ENCODE data around the gene TOX2.

Gene TOX2

GRCh38 chr20:43979576-43980105 is 65.0 kb downstream of the TOX2 start:
- DNase-seq (ENCODE audit: insufficient read length, low spot score) (no peak), FAIRE-seq (no peak)
- TF ChIP-seq POLR2A (IDR thresholded peaks at IDR 0.05; ENCODE audit: low read depth, low read length) (no peak), POU2F2 (IDR thresholded peaks at IDR 0.05; ENCODE audit: low read depth, low read length) (no peak), PAX5 (IDR thresholded peaks at IDR 0.05; ENCODE audit: insufficient read depth, low read length, severe bottlenecking) (no peak), SPI1 (IDR thresholded peaks at IDR 0.05; ENCODE audit: low read depth, low read length) (no peak), TAF1 (IDR thresholded peaks at IDR 0.05; ENCODE audit: low read depth, low read length) (no peak)

- FAIRE-seq (no peak), DNase-seq (ENCODE audit: insufficient read length, low spot score) (no peak)
- TF ChIP-seq TAF1 (IDR thresholded peaks at IDR 0.05; ENCODE audit: low read depth, low read length), result no peak
- no peak for TF ChIP-seq POU2F2 (IDR thresholded peaks at IDR 0.05; ENCODE audit: low read depth, low read length)
- TF ChIP-seq PAX5 (IDR thresholded peaks at IDR 0.05; ENCODE audit: insufficient read depth, low read length, severe bottlenecking), result no peak
- no peak for TF ChIP-seq POLR2A (IDR thresholded peaks at IDR 0.05; ENCODE audit: low read depth, low read length)
These were observed 66.9 kb downstream of the TOX2 start for GRCh38 chr20:43981540-43981939.

GRCh38 chr20:43982016-43982415 is 67.4 kb downstream of the TOX2 start:
- DNase-seq (ENCODE audit: insufficient read length, low spot score), result no peak
- FAIRE-seq, result no peak
- TF ChIP-seq TAF1 (IDR thresholded peaks at IDR 0.05; ENCODE audit: low read depth, low read length) (no peak), SPI1 (IDR thresholded peaks at IDR 0.05; ENCODE audit: low read depth, low read length) (no peak), POLR2A (IDR thresholded peaks at IDR 0.05; ENCODE audit: low read depth, low read length) (no peak), PAX5 (IDR thresholded peaks at IDR 0.05; ENCODE audit: insufficient read depth, low read length, severe bottlenecking) (no peak), POLR2AphosphoS5 (IDR thresholded peaks at IDR 0.05; ENCODE audit: low read depth, low read length) (no peak), POU2F2 (IDR thresholded peaks at IDR 0.05; ENCODE audit: low read depth, low read length) (no peak)

DNA sequence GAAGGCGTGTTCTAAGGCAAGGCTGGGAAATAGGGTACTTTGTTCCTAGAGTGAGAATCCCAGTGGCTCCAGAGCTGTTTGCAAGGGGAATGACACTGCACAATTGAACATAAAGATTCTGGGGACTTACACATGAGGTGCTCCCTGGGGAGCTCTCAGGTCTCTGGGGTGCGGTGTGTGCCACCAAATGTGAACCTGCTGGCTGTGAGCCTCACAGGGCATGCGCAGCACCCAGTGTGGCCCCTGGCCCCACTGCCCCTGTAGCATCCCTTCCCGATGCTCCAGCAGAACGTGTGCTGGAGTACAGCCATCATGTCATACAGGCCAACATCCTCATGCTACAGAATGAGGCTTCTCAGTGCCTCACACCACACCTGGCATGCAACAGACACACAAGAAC is 68.2 kb downstream of the TOX2 start:
- TF ChIP-seq PAX5 (IDR thresholded peaks at IDR 0.05; ENCODE audit: insufficient read depth, low read length, severe bottlenecking), result no peak
- TF ChIP-seq POLR2A (IDR thresholded peaks at IDR 0.05; ENCODE audit: low read depth, low read length), result no peak
- no peak for TF ChIP-seq SPI1 (IDR thresholded peaks at IDR 0.05; ENCODE audit: low read depth, low read length)
- no peak for TF ChIP-seq POU2F2 (IDR thresholded peaks at IDR 0.05; ENCODE audit: low read depth, low read length)
- TF ChIP-seq TAF1 (IDR thresholded peaks at IDR 0.05; ENCODE audit: low read depth, low read length), result no peak
- no peak for TF ChIP-seq POLR2AphosphoS5 (IDR thresholded peaks at IDR 0.05; ENCODE audit: low read depth, low read length)
- no peak for DNase-seq (ENCODE audit: insufficient read length, low spot score)
- no peak for FAIRE-seq

- FAIRE-seq (no peak), DNase-seq (ENCODE audit: insufficient read length, low spot score) (no peak)
- TF ChIP-seq POLR2A (IDR thresholded peaks at IDR 0.05; ENCODE audit: low read depth, low read length) (no peak), PAX5 (IDR thresholded peaks at IDR 0.05; ENCODE audit: insufficient read depth, low read length, severe bottlenecking) (no peak), SPI1 (IDR thresholded peaks at IDR 0.05; ENCODE audit: low read depth, low read length) (no peak)
These were observed 68.7 kb downstream of the TOX2 start for GRCh38 chr20:43983359-43983758.

DNA sequence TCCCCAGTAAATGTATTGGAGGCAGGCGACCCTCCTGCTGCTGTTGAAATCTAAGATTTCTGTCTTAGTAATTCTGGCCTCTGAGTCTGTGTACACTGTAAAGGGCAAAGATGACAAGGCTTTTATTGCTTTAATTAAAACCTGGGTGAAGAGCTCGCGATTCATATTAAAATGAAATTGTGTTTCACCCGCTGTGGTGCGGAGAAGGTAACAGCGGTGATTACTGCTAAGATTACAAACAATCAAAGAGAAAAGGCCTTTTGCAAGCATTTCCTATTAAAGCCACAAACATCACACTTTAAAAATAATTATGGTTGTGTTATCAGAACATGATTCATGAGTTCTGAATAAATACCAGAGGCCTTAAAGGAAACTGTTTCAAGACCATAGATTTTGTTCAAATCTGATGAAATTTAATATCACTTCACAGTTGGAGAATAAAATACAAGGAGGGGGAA is 69.3 kb downstream of the TOX2 start:
- FAIRE-seq (no peak), DNase-seq (ENCODE audit: insufficient read length, low spot score) (no peak)
- TF ChIP-seq TAF1 (IDR thresholded peaks at IDR 0.05; ENCODE audit: low read depth, low read length), result no peak
- TF ChIP-seq POLR2AphosphoS5 (IDR thresholded peaks at IDR 0.05; ENCODE audit: low read depth, low read length), result no peak
- no peak for TF ChIP-seq POLR2A (IDR thresholded peaks at IDR 0.05; ENCODE audit: low read depth, low read length)
- TF ChIP-seq PAX5 (IDR thresholded peaks at IDR 0.05; ENCODE audit: insufficient read depth, low read length, severe bottlenecking), result no peak
- TF ChIP-seq SPI1 (IDR thresholded peaks at IDR 0.05; ENCODE audit: low read depth, low read length), result no peak
- TF ChIP-seq POU2F2 (IDR thresholded peaks at IDR 0.05; ENCODE audit: low read depth, low read length), result no peak

- FAIRE-seq, result no peak
- TF ChIP-seq POLR2AphosphoS5 (IDR thresholded peaks at IDR 0.05; ENCODE audit: low read depth, low read length) (no peak), SPI1 (IDR thresholded peaks at IDR 0.05; ENCODE audit: low read depth, low read length) (no peak), POU2F2 (IDR thresholded peaks at IDR 0.05; ENCODE audit: low read depth, low read length) (no peak), TAF1 (IDR thresholded peaks at IDR 0.05; ENCODE audit: low read depth, low read length) (no peak), PAX5 (IDR thresholded peaks at IDR 0.05; ENCODE audit: insufficient read depth, low read length, severe bottlenecking) (no peak), POLR2A (IDR thresholded peaks at IDR 0.05; ENCODE audit: low read depth, low read length) (no peak)
- DNase-seq (ENCODE audit: insufficient read length, low spot score), result no peak
These were observed 69.9 kb downstream of the TOX2 start for GRCh38 chr20:43984587-43984986.

DNA sequence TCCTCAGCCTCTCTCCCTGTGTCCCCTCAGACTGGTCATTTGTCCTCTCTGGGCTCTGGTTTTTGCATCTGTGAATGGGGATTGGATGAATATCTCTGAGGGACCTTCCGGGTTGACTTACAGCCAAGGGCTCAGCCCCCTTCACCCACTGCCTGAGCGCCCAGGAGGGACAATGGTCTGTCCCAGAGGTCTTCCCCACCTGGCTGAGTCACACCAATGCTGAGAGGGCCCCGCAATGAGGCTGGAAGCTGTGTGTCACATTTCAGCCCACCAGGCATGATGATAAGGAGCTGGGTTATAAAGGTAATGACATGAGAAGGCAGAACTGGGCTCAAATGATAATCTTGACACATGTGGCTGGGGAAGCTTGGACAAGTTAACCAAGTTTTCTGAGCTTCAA is 70.5 kb downstream of the TOX2 start:
- DNase-seq (ENCODE audit: insufficient read length, low spot score) (no peak), FAIRE-seq (no peak)
- no peak for TF ChIP-seq PAX5 (IDR thresholded peaks at IDR 0.05; ENCODE audit: insufficient read depth, low read length, severe bottlenecking)
- TF ChIP-seq SPI1 (IDR thresholded peaks at IDR 0.05; ENCODE audit: low read depth, low read length), result no peak
- no peak for TF ChIP-seq POLR2A (IDR thresholded peaks at IDR 0.05; ENCODE audit: low read depth, low read length)
- TF ChIP-seq POU2F2 (IDR thresholded peaks at IDR 0.05; ENCODE audit: low read depth, low read length), result no peak
- no peak for TF ChIP-seq TAF1 (IDR thresholded peaks at IDR 0.05; ENCODE audit: low read depth, low read length)
- no peak for TF ChIP-seq POLR2AphosphoS5 (IDR thresholded peaks at IDR 0.05; ENCODE audit: low read depth, low read length)

DNA sequence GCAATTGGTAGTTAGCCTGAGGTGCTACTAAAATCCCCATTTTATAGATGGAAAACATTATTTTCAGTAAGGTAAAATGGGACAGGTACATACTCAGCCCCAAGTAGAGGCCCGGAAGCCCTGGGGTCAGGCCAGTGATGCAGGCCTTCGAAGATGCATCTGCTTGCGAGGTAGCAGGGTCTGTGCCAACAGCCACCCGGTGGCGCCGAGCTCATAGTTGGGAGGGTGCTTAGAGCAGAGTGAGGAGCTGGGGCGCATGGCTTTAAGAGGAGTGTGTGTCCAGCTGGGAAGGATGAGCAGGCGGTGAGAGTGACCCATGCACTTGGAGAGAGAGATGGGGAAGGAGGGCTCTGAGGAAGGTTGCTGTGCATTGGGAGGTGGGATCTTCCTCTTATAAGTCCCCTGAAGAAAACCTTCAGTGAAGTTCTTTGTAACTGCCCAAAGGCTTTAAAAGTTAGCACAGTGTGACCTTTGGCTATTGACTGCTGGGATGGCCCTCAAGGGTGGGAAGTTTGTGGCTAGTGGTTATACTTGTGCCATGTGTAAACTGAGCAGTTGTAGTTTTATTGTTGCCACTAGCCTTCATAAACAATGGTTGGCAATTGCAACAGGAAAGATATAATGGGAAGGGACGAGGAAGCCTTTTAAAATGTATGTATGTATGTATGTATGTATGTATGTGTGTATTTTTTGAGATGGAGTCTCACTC is 71.1 kb downstream of the TOX2 start:
- DNase-seq (ENCODE audit: insufficient read length, low spot score), result no peak
- FAIRE-seq, result no peak

More for the DNA sequence above, 71.1 kb downstream of the TOX2 start:
- TF ChIP-seq PAX5 (IDR thresholded peaks at IDR 0.05; ENCODE audit: insufficient read depth, low read length, severe bottlenecking), result no peak
- no peak for TF ChIP-seq SPI1 (IDR thresholded peaks at IDR 0.05; ENCODE audit: low read depth, low read length)
- TF ChIP-seq POLR2AphosphoS5 (IDR thresholded peaks at IDR 0.05; ENCODE audit: low read depth, low read length), result no peak
- TF ChIP-seq POU2F2 (IDR thresholded peaks at IDR 0.05; ENCODE audit: low read depth, low read length), result no peak
- no peak for TF ChIP-seq POLR2A (IDR thresholded peaks at IDR 0.05; ENCODE audit: low read depth, low read length)
- no peak for TF ChIP-seq TAF1 (IDR thresholded peaks at IDR 0.05; ENCODE audit: low read depth, low read length)

Measured in GM12891 (cell line).